HUES6 (cell line): ENCODE results near the gene PALM3.

Experiments
- H3K27ac ChIP-seq: 2 replicates; pipeline ENCODE4 v1.7.0; 2013; ENCODE audit warnings: low read depth, mild to moderate bottlenecking, low read length, inconsistent platforms
- H3K27me3 ChIP-seq: 2 replicates; pipeline ENCODE4 v1.6.1; 2013; ENCODE audit warnings: low read length; ENCODE audit not compliant: control insufficient read depth, insufficient read depth
- H3K36me3 ChIP-seq: 2 replicates; pipeline ENCODE4 v1.6.1; 2013; ENCODE audit warnings: low read length; ENCODE audit not compliant: control insufficient read depth, insufficient read depth
- H3K4me1 ChIP-seq: 2 replicates; pipeline ENCODE4 v1.6.1; 2013; ENCODE audit warnings: low read length; ENCODE audit not compliant: control insufficient read depth, insufficient read depth
- H3K4me3 ChIP-seq: 2 replicates; pipeline ENCODE4 v1.5.1; 2013; ENCODE audit warnings: low read depth, low read length
- H3K9ac ChIP-seq: one replicate; pipeline ENCODE4 v1.6.1; 2013; ENCODE audit warnings: mild to moderate bottlenecking, low read length
- H3K9me3 ChIP-seq: 2 replicates; pipeline ENCODE4 v1.6.1; 2013; ENCODE audit warnings: low read depth, low read length; ENCODE audit not compliant: control insufficient read depth, insufficient read depth

The PALM3 gene

GRCh38 chr19:14072535-14073260 is 10.8 kb upstream of the PALM3 start, which contains the start of gene MISP3:
Gene MISP3 (plus strand): TSS chr19:14072786. CDS start chr19:14073310, 524 bp downstream.
- no peaks in the 10 kb centered on the region for H3K9me3 ChIP-seq
- peak within 1 kb of the TSS; percentile 50 for H3K9ac ChIP-seq
- H3K27ac ChIP-seq = no peak within 1 kb of the TSS
- H3K4me3 ChIP-seq = peak within 1 kb of the TSS; percentile 70
- H3K4me1 ChIP-seq = peaks cover 19% of the 10 kb centered on the region; the same call in 1 of the 2 replicates
- peaks cover 55% of the 10 kb centered on the region for H3K27me3 ChIP-seq
- no peaks in the 10 kb centered on the region for H3K36me3 ChIP-seq

GRCh38 chr19:14070268-14071050 is 8.6 kb upstream of the PALM3 start:
- H3K27ac ChIP-seq = no peak overlapping the region
- H3K27me3 ChIP-seq = peaks cover 41% of the 10 kb centered on the region
- no peaks in the 10 kb centered on the region for H3K9me3 ChIP-seq
- H3K9ac ChIP-seq = no peak overlapping the region
- H3K36me3 ChIP-seq = no peaks in the 10 kb centered on the region
- H3K4me3 ChIP-seq = no peak overlapping the region
- H3K4me1 ChIP-seq = peaks cover 19% of the 10 kb centered on the region; the same call in 1 of the 2 replicates

GRCh38 chr19:14066134-14066533 is 4.3 kb upstream of the PALM3 start:
- Histone ChIP-seq H3K4me3 (no peak overlapping the region), H3K27me3 (peaks cover 8% of the 10 kb centered on the region), H3K4me1 (no peaks in the 10 kb centered on the region), H3K9me3 (no peaks in the 10 kb centered on the region), H3K9ac (no peak overlapping the region), H3K36me3 (no peaks in the 10 kb centered on the region), H3K27ac (no peak overlapping the region)

- Histone ChIP-seq H3K27me3 (peaks cover 19% of the 10 kb centered on the region), H3K4me1 (peaks cover 4% of the 10 kb centered on the region; the same call in 1 of the 2 replicates), H3K36me3 (no peaks in the 10 kb centered on the region), H3K27ac (no peak overlapping the region), H3K9ac (no peak overlapping the region), H3K4me3 (no peak overlapping the region), H3K9me3 (no peaks in the 10 kb centered on the region)
Measured at GRCh38 chr19:14063105-14063504, 1.2 kb upstream of the PALM3 start.

- Histone ChIP-seq H3K27me3 (peaks cover 22% of the 10 kb centered on the region), H3K27ac (no peak overlapping the region), H3K9me3 (no peaks in the 10 kb centered on the region), H3K4me1 (peaks cover 5% of the 10 kb centered on the region; the same call in 1 of the 2 replicates), H3K4me3 (no peak overlapping the region), H3K36me3 (no peaks in the 10 kb centered on the region), H3K9ac (no peak overlapping the region)
Measured at GRCh38 chr19:14062558-14062855, 631 bp upstream of the PALM3 start.

GRCh38 chr19:14061081-14061749 is 661 bp downstream of the PALM3 start:
- Histone ChIP-seq H3K9ac (no peak overlapping the region), H3K27ac (no peak overlapping the region), H3K4me3 (no peak overlapping the region), H3K36me3 (no peaks in the 10 kb centered on the region), H3K4me1 (peaks cover 5% of the 10 kb centered on the region; the same call in 1 of the 2 replicates), H3K27me3 (peaks cover 22% of the 10 kb centered on the region), H3K9me3 (no peaks in the 10 kb centered on the region)

- Histone ChIP-seq H3K4me3 (no peak overlapping the region), H3K36me3 (no peaks in the 10 kb centered on the region), H3K4me1 (peaks cover 5% of the 10 kb centered on the region; the same call in 1 of the 2 replicates), H3K9me3 (no peaks in the 10 kb centered on the region), H3K9ac (no peak overlapping the region), H3K27me3 (peaks cover 22% of the 10 kb centered on the region), H3K27ac (no peak overlapping the region)
Measured at GRCh38 chr19:14059652-14060155, 2.2 kb downstream of the PALM3 start.

GRCh38 chr19:14059093-14059480 is 2.8 kb downstream of the PALM3 start:
- Histone ChIP-seq H3K4me3 (no peak overlapping the region), H3K4me1 (peaks cover 5% of the 10 kb centered on the region; the same call in 1 of the 2 replicates), H3K27ac (no peak overlapping the region), H3K9me3 (no peaks in the 10 kb centered on the region), H3K27me3 (peaks cover 22% of the 10 kb centered on the region), H3K36me3 (no peaks in the 10 kb centered on the region), H3K9ac (no peak overlapping the region)

- H3K27me3 ChIP-seq = peaks cover 22% of the 10 kb centered on the region
- no peak overlapping the region for H3K9ac ChIP-seq
- H3K36me3 ChIP-seq = no peaks in the 10 kb centered on the region
- no peak overlapping the region for H3K27ac ChIP-seq
- peak overlapping the region; percentile 65 for H3K4me3 ChIP-seq
- peaks cover 5% of the 10 kb centered on the region; the same call in 1 of the 2 replicates for H3K4me1 ChIP-seq
- no peaks in the 10 kb centered on the region for H3K9me3 ChIP-seq
Measured at GRCh38 chr19:14058182-14059092, 3.4 kb downstream of the PALM3 start.

GRCh38 chr19:14056741-14057356 is 5.0 kb downstream of the PALM3 start:
- Histone ChIP-seq H3K9me3 (no peaks in the 10 kb centered on the region), H3K27me3 (peaks cover 22% of the 10 kb centered on the region), H3K36me3 (peaks cover 6% of the 10 kb centered on the region; the same call in 1 of the 2 replicates), H3K4me1 (peaks cover 5% of the 10 kb centered on the region; the same call in 1 of the 2 replicates), H3K27ac (no peak overlapping the region), H3K4me3 (peak overlapping the region; percentile 61), H3K9ac (no peak overlapping the region)
